IMR-90 (cell line): ENCODE measurements around the gene PRAC1. TPM values are rescaled to one million over a fixed set of nuclear protein-coding genes. Genes with fewer than 3 reads are reported as not detected.

ENCODE experiments used
- ATAC-seq: fragments of 200-7000 bp; cut with Tn5 transposase; 2 replicates; pipeline ENCODE4 v1.9.1; 2020; ENCODE audit warnings: low read depth, mild to moderate bottlenecking, moderate library complexity
- BruUV-seq: library from RNA; stranded (reverse); fragments of 400-500 nt; replicated peaks from 2 replicates; lab custom pipeline; 2021; lab: Mats Ljungman, UMichigan
- CTCF ChIA-PET: fragments of 300-600 bp; formaldehyde crosslinking; extraction: SDS; loops from one replicate; lab custom pipeline; 2021; ENCODE audit warnings: antibody characterized with exemption; lab: Yijun Ruan, JAX
- POLR2A ChIA-PET: fragments of 300-600 bp; sonication (Branson Sonifier 250); formaldehyde crosslinking; loops from one replicate; lab custom pipeline; 2022; ENCODE audit warnings: antibody characterized with exemption; ENCODE audit not compliant: unreplicated experiment; lab: Charles Lee
- DNase-seq: peaks from one replicate; pipeline ENCODE4 v3.0.0; 2013
- H2AFZ ChIP-seq: replicated peaks from 2 replicates; pipeline ENCODE3; 2013; ENCODE audit warnings: low read length, mild to moderate bottlenecking; ENCODE audit not compliant: poor library complexity
- H2AK5ac ChIP-seq: 2 replicates; pipeline ENCODE4 v1.6.1; 2013; ENCODE audit warnings: low read depth, low read length, inconsistent platforms
- H2AK9ac ChIP-seq: replicated peaks from 2 replicates; pipeline ENCODE3; 2013; ENCODE audit warnings: mild to moderate bottlenecking, low read depth, low read length, moderate library complexity; ENCODE audit not compliant: poor library complexity
- H2BK120ac ChIP-seq: 2 replicates; pipeline ENCODE4 v1.6.1; 2013; ENCODE audit warnings: low read depth, low read length, inconsistent platforms
- H2BK15ac ChIP-seq: 3 replicates; pipeline ENCODE4 v1.6.1; 2013; ENCODE audit warnings: low read depth, low read length, inconsistent platforms
- H2BK20ac ChIP-seq: 2 replicates; pipeline ENCODE4 v1.6.1; 2013; ENCODE audit warnings: low read depth, mild to moderate bottlenecking, inconsistent platforms, low read length, moderate library complexity
- H2BK5ac ChIP-seq: 2 replicates; pipeline ENCODE4 v1.6.1; 2013; ENCODE audit warnings: mild to moderate bottlenecking, low read depth, low read length, inconsistent platforms; ENCODE audit not compliant: poor library complexity, severe bottlenecking
- H3K14ac ChIP-seq: replicated peaks from 2 replicates; pipeline ENCODE4 v1.6.1; 2013; ENCODE audit warnings: low read depth, low read length, inconsistent platforms
- H3K18ac ChIP-seq: 2 replicates; pipeline ENCODE4 v1.6.1; 2013; ENCODE audit warnings: low read depth, low read length, control low read depth
- H3K23ac ChIP-seq: 2 replicates; pipeline ENCODE4 v1.6.1; 2013; ENCODE audit warnings: low read depth, low read length, inconsistent platforms
- H3K27ac ChIP-seq: 2 replicates; pipeline ENCODE4 v1.5.1; 2013; ENCODE audit warnings: mild to moderate bottlenecking, control low read depth, low read length; ENCODE audit not compliant: insufficient read depth
- H3K27me3 ChIP-seq: 2 replicates; pipeline ENCODE4 v1.6.1; 2013; ENCODE audit warnings: low read length; ENCODE audit not compliant: control insufficient read depth, insufficient read depth
- H3K36me3 ChIP-seq: 2 replicates; pipeline ENCODE4 v1.6.1; 2013; ENCODE audit warnings: low read length, mixed read lengths; ENCODE audit not compliant: control insufficient read depth, insufficient read depth
- H3K4ac ChIP-seq: 2 replicates; pipeline ENCODE4 v1.6.1; 2013; ENCODE audit warnings: low read depth, low read length, inconsistent platforms
- H3K4me1 ChIP-seq: 2 replicates; pipeline ENCODE4 v1.6.1; 2013; ENCODE audit warnings: low read length, mixed read lengths; ENCODE audit not compliant: control insufficient read depth, insufficient read depth
- H3K4me2 ChIP-seq: 2 replicates; pipeline ENCODE4 v1.6.1; 2013; ENCODE audit warnings: low read depth, mild to moderate bottlenecking, control low read depth, low read length, moderate library complexity
- H3K4me3 ChIP-seq: 2 replicates; pipeline ENCODE4 v1.5.1; 2013; ENCODE audit warnings: low read depth, mild to moderate bottlenecking, control low read depth, low read length, moderate library complexity; ENCODE audit not compliant: insufficient read depth
- H3K56ac ChIP-seq: 2 replicates; pipeline ENCODE4 v1.6.1; 2013; ENCODE audit warnings: low read length, inconsistent platforms; ENCODE audit not compliant: insufficient read depth; ENCODE audit errors: extremely low read depth
- H3K79me1 ChIP-seq, 2 experiments: 2 replicates each; pipeline ENCODE4 v1.6.1; 2013; ENCODE audit warnings: low read length in 2 of 2, inconsistent platforms in 1 of 2, low read depth in 1 of 2
- H3K9ac ChIP-seq: 2 replicates; pipeline ENCODE4 v1.6.1; 2013; ENCODE audit warnings: low read depth, low read length, control low read depth
- H3K9me1 ChIP-seq: 2 replicates; pipeline ENCODE4 v1.6.1; 2013; ENCODE audit warnings: low read length, inconsistent platforms; ENCODE audit not compliant: insufficient read depth
- H3K9me3 ChIP-seq: 2 replicates; pipeline ENCODE4 v1.6.1; 2013; ENCODE audit warnings: low read length; ENCODE audit not compliant: control insufficient read depth, insufficient read depth
- H4K20me1 ChIP-seq: 2 replicates; pipeline ENCODE4 v1.6.1; 2013; ENCODE audit warnings: low read length, inconsistent platforms; ENCODE audit not compliant: insufficient read depth
- H4K5ac ChIP-seq: 2 replicates; pipeline ENCODE4 v1.6.1; 2013; ENCODE audit warnings: mild to moderate bottlenecking, low read depth, low read length, control low read depth
- H4K8ac ChIP-seq, 2 experiments: 2 replicates each; pipeline ENCODE4 v1.6.1; 2013; ENCODE audit warnings: low read depth in 2 of 2, low read length in 2 of 2, control low read depth in 1 of 2, inconsistent platforms in 1 of 2
- H4K91ac ChIP-seq: 2 replicates; pipeline ENCODE4 v1.6.1; 2013; ENCODE audit warnings: low read depth, low read length, inconsistent platforms; ENCODE audit not compliant: insufficient read depth
- CEBPB ChIP-seq: IDR thresholded peaks from 2 replicates; pipeline ENCODE4 v1.6.1; 2012; ENCODE audit warnings: low read depth, low read length, improper control_type of control experiment
- CHD1 ChIP-seq: IDR thresholded peaks from 2 replicates; pipeline ENCODE4 v1.6.1; 2012; ENCODE audit warnings: low read depth, low read length, improper control_type of control experiment
- FOS ChIP-seq: fragments of 150-350 bp; IDR thresholded peaks from 2 replicates; pipeline ENCODE4 v1.6.1; 2016; ENCODE audit warnings: low read depth, low read length
- MAFK ChIP-seq: IDR thresholded peaks from 2 replicates; pipeline ENCODE4 v1.6.1; 2012; ENCODE audit warnings: low read depth, low read length, improper control_type of control experiment
- MAZ ChIP-seq: IDR thresholded peaks from 2 replicates; pipeline ENCODE4 v1.6.1; 2012; ENCODE audit warnings: low read depth, mild to moderate bottlenecking, low read length, improper control_type of control experiment, moderate library complexity, borderline replicate concordance
- MXI1 ChIP-seq: IDR thresholded peaks from 2 replicates; pipeline ENCODE4 v1.6.1; 2012; ENCODE audit warnings: low read depth, mild to moderate bottlenecking, low read length, moderate library complexity, borderline replicate concordance
- RAD21 ChIP-seq: IDR thresholded peaks from 2 replicates; pipeline ENCODE4 v1.6.1; 2012; ENCODE audit warnings: low read length, improper control_type of control experiment
- RFX5 ChIP-seq: IDR thresholded peaks from 2 replicates; pipeline ENCODE4 v1.8.0; 2012; ENCODE audit warnings: low read depth, mild to moderate bottlenecking, low read length, moderate library complexity
- SMC3 ChIP-seq: fragments of 150-350 bp; IDR thresholded peaks from 2 replicates; pipeline ENCODE4 v1.6.1; 2016; ENCODE audit warnings: low read depth, mild to moderate bottlenecking, antibody characterized with exemption, low read length, moderate library complexity
- WGBS, 2 experiments: methylation state at CpG; one replicate each; pipeline versions ENCODE4 v1.1.5 to v1.1.7; 2013; ENCODE audit warnings: missing lambda C conversion rate in 2 of 2; ENCODE audit not compliant: insufficient read length in 1 of 2; ENCODE audit errors: extremely low coverage in 2 of 2; 5-methylcytosine and 5-hydroxymethylcytosine counted together
- dilution Hi-C: fragments of 300-500 bp; cut with HindIII; formaldehyde crosslinking; loops from one replicate; pipeline ENCODE4 v1.14.3; 2018; ENCODE audit warnings: low sequenced_read_pairs; ENCODE audit not compliant: unreplicated experiment
- in situ Hi-C: fragments of 300-500 bp; cut with MboI; formaldehyde crosslinking; loops from 3 replicates; pipeline ENCODE4 v1.14.3; 2019; ENCODE audit warnings: low sequenced_read_pairs, inconsistent platforms, mixed read lengths
- intact Hi-C: fragments of 100-400 bp; cut with micrococcal nuclease; formaldehyde crosslinking; loops from 2 replicates; pipeline ENCODE4 v1.10.0; 2022
- polyA plus RNA-seq, 3 experiments: library from polyadenylated mRNA; depleted of rRNA; stranded (reverse); fragments of >200 nt; gene quantifications; 2 replicates each; pipeline ENCODE4 v1.2.3, GENCODE V29; 2012; ENCODE audit warnings: low replicate concordance in 1 of 3
- total RNA-seq: library from RNA; depleted of rRNA; stranded (reverse); fragments of >200 nt; gene quantifications from 2 replicates; pipeline ENCODE4 v1.2.3, GENCODE V29; 2012
- TF ChIP-seq, protein P1 (sequence below): fragments of 150-350 bp; IDR thresholded peaks from 2 replicates; pipeline ENCODE4 v1.6.1; 2017; ENCODE audit warnings: mild to moderate bottlenecking, antibody characterized with exemption, low read length, low read depth
- TF ChIP-seq, protein P2 (sequence below): conservative IDR thresholded peaks from 2 replicates; pipeline ENCODE4 v1.5.1; 2012; ENCODE audit warnings: mild to moderate bottlenecking, low read depth, low read length, improper control_type of control experiment

Gene PRAC1
- total and polyA plus RNA-seq, 2 of the 4 experiments (the other 2 are of a cell fraction): not detected

- TF ChIP-seq RFX5: no peak
- no peak for TF ChIP-seq FOS
- TF ChIP-seq MXI1: no peak
- TF ChIP-seq, protein P1, sequence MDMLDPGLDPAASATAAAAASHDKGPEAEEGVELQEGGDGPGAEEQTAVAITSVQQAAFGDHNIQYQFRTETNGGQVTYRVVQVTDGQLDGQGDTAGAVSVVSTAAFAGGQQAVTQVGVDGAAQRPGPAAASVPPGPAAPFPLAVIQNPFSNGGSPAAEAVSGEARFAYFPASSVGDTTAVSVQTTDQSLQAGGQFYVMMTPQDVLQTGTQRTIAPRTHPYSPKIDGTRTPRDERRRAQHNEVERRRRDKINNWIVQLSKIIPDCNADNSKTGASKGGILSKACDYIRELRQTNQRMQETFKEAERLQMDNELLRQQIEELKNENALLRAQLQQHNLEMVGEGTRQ: no peak
- no peak for TF ChIP-seq MAFK
- no peak for TF ChIP-seq MAZ
- TF ChIP-seq, protein P2, sequence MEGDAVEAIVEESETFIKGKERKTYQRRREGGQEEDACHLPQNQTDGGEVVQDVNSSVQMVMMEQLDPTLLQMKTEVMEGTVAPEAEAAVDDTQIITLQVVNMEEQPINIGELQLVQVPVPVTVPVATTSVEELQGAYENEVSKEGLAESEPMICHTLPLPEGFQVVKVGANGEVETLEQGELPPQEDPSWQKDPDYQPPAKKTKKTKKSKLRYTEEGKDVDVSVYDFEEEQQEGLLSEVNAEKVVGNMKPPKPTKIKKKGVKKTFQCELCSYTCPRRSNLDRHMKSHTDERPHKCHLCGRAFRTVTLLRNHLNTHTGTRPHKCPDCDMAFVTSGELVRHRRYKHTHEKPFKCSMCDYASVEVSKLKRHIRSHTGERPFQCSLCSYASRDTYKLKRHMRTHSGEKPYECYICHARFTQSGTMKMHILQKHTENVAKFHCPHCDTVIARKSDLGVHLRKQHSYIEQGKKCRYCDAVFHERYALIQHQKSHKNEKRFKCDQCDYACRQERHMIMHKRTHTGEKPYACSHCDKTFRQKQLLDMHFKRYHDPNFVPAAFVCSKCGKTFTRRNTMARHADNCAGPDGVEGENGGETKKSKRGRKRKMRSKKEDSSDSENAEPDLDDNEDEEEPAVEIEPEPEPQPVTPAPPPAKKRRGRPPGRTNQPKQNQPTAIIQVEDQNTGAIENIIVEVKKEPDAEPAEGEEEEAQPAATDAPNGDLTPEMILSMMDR: no peak
- no peak for TF ChIP-seq RAD21
- TF ChIP-seq CEBPB: no peak
- TF ChIP-seq SMC3: no peak
- TF ChIP-seq CHD1: no peak
- ATAC-seq (no peak), DNase-seq (no peak)
- Histone ChIP-seq H4K5ac (no peak overlapping the region), H2BK20ac (no peak overlapping the region), H2AFZ (no peak overlapping the region), H3K4ac (no peak overlapping the region), H3K27me3 (peaks cover 66% of the 10 kb centered on the region), H2BK5ac (no peak overlapping the region), H4K91ac (no peak overlapping the region), H3K18ac (no peak overlapping the region), H3K56ac (no peak overlapping the region), H4K8ac (no peak overlapping the region), H3K14ac (no peak overlapping the region), H3K9me3 (no peaks in the 10 kb centered on the region), H3K9me1 (no peaks in the 10 kb centered on the region), H3K4me3 (no peak overlapping the region), H2BK120ac (no peak overlapping the region), H3K27ac (no peak overlapping the region), H2BK15ac (no peak overlapping the region), H3K4me2 (no peak overlapping the region), H3K4me1 (no peaks in the 10 kb centered on the region), H2AK5ac (no peak overlapping the region), H3K36me3 (no peaks in the 10 kb centered on the region), H3K9ac (no peak overlapping the region), H3K79me1 (no peaks in the 10 kb centered on the region), H3K23ac (no peak overlapping the region), H2AK9ac (no peak overlapping the region), H4K20me1 (no peaks in the 10 kb centered on the region)
- ChIA-PET POLR2A (no interaction called here), CTCF (no interaction called here)
- in situ Hi-C loops: loop anchor here (10.0 kb wide), 1 partner anchor 60 kb away; no protein-coding TSS in a partner anchor
- no TSS peak for BruUV-seq
- intact Hi-C loops: no loop called here
- WGBS, 2 experiments: 71% methylated on average over 3 of the region's 11 CpGs; no CpG with 5 or more reads in 1 of the 2 experiments
- dilution Hi-C loops: no loop called here
Measured at GRCh38 chr17:48704361-48705248, 17.7 kb downstream of the PRAC1 start.
